Natural killer cell (primary cell): ENCODE results near the gene SPECC1L. TPM values are rescaled to one million over a fixed set of nuclear protein-coding genes. Genes with fewer than 3 reads are reported as not detected.

Experiments
- ATAC-seq, 3 donors: fragments of 150-1000 bp in 2 of 3; fragments of 200-7000 bp in 1 of 3; cut with Tn5 transposase; 1 replicate in 1 of 3; 2 replicates in 2 of 3; pipeline ENCODE4 v1.10.0; 2021; ENCODE audit warnings: mild to moderate bottlenecking in 2 of 3, moderate library complexity in 2 of 3
- DNase-seq, 2 donors: peaks; one replicate each; pipeline versions ENCODE4 v3.0.0 to v3.0.0-alpha.2; 2013 to 2021; ENCODE audit warnings: mixed read lengths in 1 of 2
- H3K27ac ChIP-seq: one replicate; pipeline ENCODE4 v1.5.1; 2013; ENCODE audit warnings: mild to moderate bottlenecking, low read length
- H3K27me3 ChIP-seq: one replicate; pipeline ENCODE4 v1.6.1; 2013; ENCODE audit warnings: low read length; ENCODE audit not compliant: control insufficient read depth, insufficient read depth
- H3K36me3 ChIP-seq: one replicate; pipeline ENCODE4 v1.6.1; 2013; ENCODE audit warnings: low read length; ENCODE audit not compliant: control insufficient read depth, insufficient read depth
- H3K4me1 ChIP-seq: one replicate; pipeline ENCODE4 v1.6.1; 2013; ENCODE audit warnings: low read length; ENCODE audit not compliant: control insufficient read depth, insufficient read depth
- H3K4me3 ChIP-seq: one replicate; pipeline ENCODE4 v1.5.1; 2013; ENCODE audit warnings: low read length
- H3K9me3 ChIP-seq: one replicate; pipeline ENCODE4 v1.6.1; 2013; ENCODE audit warnings: low read length; ENCODE audit not compliant: control insufficient read depth, insufficient read depth
- H3K27ac Mint-ChIP-seq, 2 donors: one replicate each; pipeline ENCODE4 v1.8.0; 2022; ENCODE audit warnings: mild to moderate bottlenecking in 2 of 2, mixed read lengths in 2 of 2, moderate library complexity in 1 of 2
- H3K27me3 Mint-ChIP-seq, 2 donors: one replicate each; pipeline ENCODE4 v1.8.0; 2022; ENCODE audit warnings: low read depth in 2 of 2, mixed read lengths in 2 of 2
- H3K36me3 Mint-ChIP-seq: one replicate; pipeline ENCODE4 v1.8.0; 2022; ENCODE audit warnings: mixed read lengths
- H3K4me1 Mint-ChIP-seq, 2 donors: one replicate each; pipeline ENCODE4 v1.8.0; 2022; ENCODE audit warnings: mixed read lengths in 2 of 2
- H3K4me3 Mint-ChIP-seq: one replicate; pipeline ENCODE4 v1.8.0; 2022; ENCODE audit warnings: mild to moderate bottlenecking, moderate library complexity, mixed read lengths
- H3K9me3 Mint-ChIP-seq, 2 donors: one replicate each; pipeline ENCODE4 v1.8.0; 2022; ENCODE audit warnings: mixed read lengths in 2 of 2
- WGBS: methylation state at CpG from one replicate; pipeline ENCODE4 v1.1.7; 2013; ENCODE audit warnings: missing lambda C conversion rate; ENCODE audit not compliant: insufficient coverage; 5-methylcytosine and 5-hydroxymethylcytosine counted together
- intact Hi-C: fragments of 100-400 bp; cut with micrococcal nuclease; formaldehyde crosslinking; loops from one replicate; pipeline ENCODE4 v1.14.2; 2022
- total RNA-seq, 4 donors: library from RNA; stranded (reverse); fragments of 120-200 nt in 1 of 4; gene quantifications; one replicate each; pipeline versions ENCODE4 v1.2.3 to v1.2.4, GENCODE V29; 2013 to 2022
- TF ChIP-seq, protein P1 (sequence below): fragments of 200-600 bp; IDR thresholded peaks from one replicate; pipeline ENCODE4 v1.8.0; 2022; ENCODE audit warnings: antibody characterized with exemption

The SPECC1L gene
- total RNA-seq, 3 donors from 2014 or later (not counting 1 experiment from before 2014, with no cell fraction given), result 46.1 to 52.9 (median 48.5) TPM

DNA sequence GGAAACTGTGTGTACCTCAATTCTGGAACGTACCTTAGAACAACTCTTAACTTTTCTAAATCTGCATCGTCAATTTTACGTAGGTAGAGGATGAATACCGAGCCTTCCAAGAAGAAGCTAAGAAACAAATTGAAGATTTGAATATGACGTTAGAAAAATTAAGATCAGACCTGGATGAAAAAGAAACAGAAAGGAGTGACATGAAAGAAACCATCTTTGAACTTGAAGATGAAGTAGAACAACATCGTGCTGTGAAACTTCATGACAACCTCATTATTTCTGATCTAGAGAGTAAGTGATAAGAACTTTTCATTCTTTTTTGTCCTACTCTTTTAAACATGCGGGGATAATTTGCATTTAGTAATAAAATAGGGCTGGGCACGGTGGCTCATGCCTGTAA, 53.5 kb downstream of the SPECC1L start:
- Histone ChIP-seq H3K27ac (no peak overlapping the region), H3K36me3 (peaks cover 40% of the 10 kb centered on the region), H3K4me1 (no peaks in the 10 kb centered on the region), H3K27me3 (no peaks in the 10 kb centered on the region), H3K9me3 (no peaks in the 10 kb centered on the region), H3K4me3 (no peak overlapping the region)
- 93% methylated on average over 8 of the region's 8 CpGs for WGBS
- TF ChIP-seq, protein P1, sequence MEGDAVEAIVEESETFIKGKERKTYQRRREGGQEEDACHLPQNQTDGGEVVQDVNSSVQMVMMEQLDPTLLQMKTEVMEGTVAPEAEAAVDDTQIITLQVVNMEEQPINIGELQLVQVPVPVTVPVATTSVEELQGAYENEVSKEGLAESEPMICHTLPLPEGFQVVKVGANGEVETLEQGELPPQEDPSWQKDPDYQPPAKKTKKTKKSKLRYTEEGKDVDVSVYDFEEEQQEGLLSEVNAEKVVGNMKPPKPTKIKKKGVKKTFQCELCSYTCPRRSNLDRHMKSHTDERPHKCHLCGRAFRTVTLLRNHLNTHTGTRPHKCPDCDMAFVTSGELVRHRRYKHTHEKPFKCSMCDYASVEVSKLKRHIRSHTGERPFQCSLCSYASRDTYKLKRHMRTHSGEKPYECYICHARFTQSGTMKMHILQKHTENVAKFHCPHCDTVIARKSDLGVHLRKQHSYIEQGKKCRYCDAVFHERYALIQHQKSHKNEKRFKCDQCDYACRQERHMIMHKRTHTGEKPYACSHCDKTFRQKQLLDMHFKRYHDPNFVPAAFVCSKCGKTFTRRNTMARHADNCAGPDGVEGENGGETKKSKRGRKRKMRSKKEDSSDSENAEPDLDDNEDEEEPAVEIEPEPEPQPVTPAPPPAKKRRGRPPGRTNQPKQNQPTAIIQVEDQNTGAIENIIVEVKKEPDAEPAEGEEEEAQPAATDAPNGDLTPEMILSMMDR, result no peak
- Mint-ChIP-seq H3K27me3 (no peaks in the 10 kb centered on the region), H3K27ac (no peak overlapping the region), H3K4me1 (peaks cover 5 to 8% of the 10 kb centered on the region in 2 donors), H3K36me3 (peaks cover 19% of the 10 kb centered on the region), H3K4me3 (no peak overlapping the region), H3K9me3 (no peaks in the 10 kb centered on the region)
- no peak for DNase-seq
- intact Hi-C loops, result loop anchor here (10.0 kb wide), 1 partner anchor 431 kb away; no protein-coding TSS in a partner anchor
- no peak for ATAC-seq

DNA sequence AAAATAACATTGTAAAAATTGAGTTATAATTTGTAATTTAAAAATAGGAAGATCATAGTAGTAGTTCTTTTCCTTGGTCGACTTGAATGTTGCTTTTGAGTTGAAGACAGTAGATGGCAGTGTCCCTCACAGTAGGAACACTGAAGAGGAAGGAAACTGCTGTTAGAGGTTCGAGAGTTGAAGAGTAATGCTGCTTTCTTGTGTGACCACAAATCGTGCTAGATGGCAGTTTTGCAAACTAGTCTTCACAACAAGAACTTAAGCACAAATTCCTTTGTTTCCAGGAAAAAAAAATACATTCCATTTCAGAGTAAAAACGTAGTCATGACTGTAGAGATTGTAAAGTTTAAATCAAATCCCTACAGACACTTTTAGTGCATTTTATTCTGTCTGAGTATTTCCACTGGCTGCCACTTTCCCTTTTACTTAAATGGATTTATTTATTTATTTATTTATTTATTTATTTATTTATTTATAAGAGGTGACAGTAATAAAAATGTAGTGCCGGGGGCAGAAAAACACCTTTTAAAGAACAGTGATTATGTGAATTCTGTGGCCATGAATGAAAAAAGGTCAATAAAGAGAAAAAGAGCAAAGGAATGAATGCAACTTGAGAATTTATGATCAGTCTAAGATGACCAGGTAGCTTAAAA, 54.6 kb downstream of the SPECC1L start:
- ATAC-seq (peak; percentile 57 to 78 (median 60)), DNase-seq (peak in 1 of 2 donors; percentile 74)
- Mint-ChIP-seq H3K4me1 (peaks cover 8 to 12% of the 10 kb centered on the region in 2 donors), H3K27me3 (no peaks in the 10 kb centered on the region), H3K4me3 (no peak overlapping the region), H3K36me3 (peaks cover 27% of the 10 kb centered on the region), H3K9me3 (no peaks in the 10 kb centered on the region), H3K27ac (peak overlapping the region in 1 of 2 donors; percentile 64)
- intact Hi-C loops, result loop anchor here (1.0 to 10.0 kb wide), 2 partner anchors 200 to 430 kb away; no protein-coding TSS in a partner anchor
- no peaks in the 10 kb centered on the region for H3K4me1 ChIP-seq
- no peaks in the 10 kb centered on the region for H3K27me3 ChIP-seq
- no peaks in the 10 kb centered on the region for H3K9me3 ChIP-seq
- no peak overlapping the region for H3K27ac ChIP-seq
- H3K4me3 ChIP-seq, result no peak overlapping the region
- 21% methylated on average over 3 of the region's 5 CpGs for WGBS
- TF ChIP-seq, protein P1, result peak; percentile 64
- peaks cover 49% of the 10 kb centered on the region for H3K36me3 ChIP-seq

DNA sequence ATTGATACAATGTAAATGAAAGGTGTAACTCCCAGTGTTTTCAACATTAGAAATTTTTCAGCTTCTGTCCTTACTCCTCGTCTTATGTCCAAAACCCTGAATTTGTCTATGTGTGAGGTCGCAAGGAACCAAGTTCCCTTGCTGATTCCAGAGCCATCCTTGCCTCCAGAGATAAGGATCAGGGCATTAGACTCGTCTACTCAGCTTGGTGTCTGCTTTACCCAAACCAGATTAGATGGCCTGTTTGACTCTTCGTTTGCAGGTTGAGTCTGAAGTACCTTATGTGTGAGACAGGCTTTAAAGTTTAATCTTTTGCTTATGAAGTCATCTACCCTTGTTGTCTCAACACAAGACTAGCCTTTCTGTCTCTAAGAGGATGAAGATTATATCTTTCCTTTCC, 55.6 kb downstream of the SPECC1L start:
- no peaks in the 10 kb centered on the region for H3K4me1 ChIP-seq
- no peak overlapping the region for H3K4me3 ChIP-seq
- H3K27ac ChIP-seq, result no peak overlapping the region
- ATAC-seq (no peak), DNase-seq (no peak)
- intact Hi-C loops, result loop anchor here (10.0 kb wide), 1 partner anchor 429 kb away; no protein-coding TSS in a partner anchor
- Mint-ChIP-seq H3K4me3 (no peak overlapping the region), H3K36me3 (peaks cover 21% of the 10 kb centered on the region), H3K27ac (no peak overlapping the region), H3K4me1 (peaks cover 6 to 8% of the 10 kb centered on the region in 2 donors), H3K27me3 (no peaks in the 10 kb centered on the region), H3K9me3 (no peaks in the 10 kb centered on the region)
- TF ChIP-seq, protein P1, result no peak
- H3K27me3 ChIP-seq, result no peaks in the 10 kb centered on the region
- WGBS, result 94% methylated on average over 4 of the region's 4 CpGs
- H3K36me3 ChIP-seq, result peaks cover 54% of the 10 kb centered on the region
- no peaks in the 10 kb centered on the region for H3K9me3 ChIP-seq
